Measurements from ENCODE around the gene SLX9. TPM values are rescaled to one million over a fixed set of nuclear protein-coding genes. Genes with fewer than 3 reads are reported as not detected.

SLX9 gene
- total RNA-seq, 2 experiments from 2014 or later: 42.4 to 47.0 TPM

DNA sequence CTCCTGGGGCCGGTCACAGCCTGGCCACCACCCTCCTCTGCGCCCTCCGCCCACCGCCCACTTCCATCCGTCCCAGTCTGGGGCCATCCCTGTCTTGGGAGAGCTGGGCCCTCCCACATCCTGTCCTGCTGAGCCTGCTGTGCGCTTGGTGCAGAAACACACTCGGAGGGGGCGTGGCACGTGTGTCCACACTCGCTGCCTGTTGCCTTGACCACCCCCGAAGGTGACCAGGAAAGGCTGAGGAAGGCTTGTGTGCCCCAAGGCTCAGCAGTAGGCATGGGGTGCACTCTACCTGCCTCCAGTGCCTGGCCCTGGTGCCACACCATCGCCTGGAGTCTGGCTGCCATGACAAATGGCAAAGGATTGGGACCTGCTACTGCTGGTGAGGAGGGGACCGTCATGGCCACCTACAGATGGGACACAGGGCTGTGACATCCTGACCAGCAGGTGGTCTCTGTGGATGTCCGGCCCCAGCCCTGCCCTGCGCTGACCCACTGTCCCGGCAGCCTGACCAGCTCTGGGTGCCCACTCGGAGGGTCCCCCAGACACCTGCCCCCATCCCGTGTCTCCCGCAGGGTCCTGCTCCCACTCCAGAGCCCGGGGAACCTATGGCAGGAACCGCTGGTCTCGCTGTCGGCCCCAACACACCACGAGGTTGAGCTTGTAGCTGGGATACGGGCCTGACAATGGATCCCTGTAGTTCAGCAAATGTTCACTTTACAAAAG is 43.1 kb upstream of the SLX9 start:
- ChIA-PET POLR2A (interaction anchor here (1.0 to 5.3 kb wide), 9 partner anchors 10 to 31 kb away, joined by 3 to 38 read pairs (median 8); partner anchors contain the start of gene PTTG1IP), CTCF (interaction anchor here (0.9 to 2.1 kb wide), 3 partner anchors 14 to 35 kb away, joined by 3 to 8 read pairs (median 3); no protein-coding TSS in a partner anchor)
- Mint-ChIP-seq H3K4me3 (no peak overlapping the region), H3K27ac (no peak overlapping the region), H3K36me3 (ENCODE audit: low read depth) (peaks cover 68% of the 10 kb centered on the region), H3K27me3 (no peaks in the 10 kb centered on the region), H3K4me1 (peaks cover 20% of the 10 kb centered on the region), H3K9me3 (no peaks in the 10 kb centered on the region)
- DNase-seq: no peak

DNA sequence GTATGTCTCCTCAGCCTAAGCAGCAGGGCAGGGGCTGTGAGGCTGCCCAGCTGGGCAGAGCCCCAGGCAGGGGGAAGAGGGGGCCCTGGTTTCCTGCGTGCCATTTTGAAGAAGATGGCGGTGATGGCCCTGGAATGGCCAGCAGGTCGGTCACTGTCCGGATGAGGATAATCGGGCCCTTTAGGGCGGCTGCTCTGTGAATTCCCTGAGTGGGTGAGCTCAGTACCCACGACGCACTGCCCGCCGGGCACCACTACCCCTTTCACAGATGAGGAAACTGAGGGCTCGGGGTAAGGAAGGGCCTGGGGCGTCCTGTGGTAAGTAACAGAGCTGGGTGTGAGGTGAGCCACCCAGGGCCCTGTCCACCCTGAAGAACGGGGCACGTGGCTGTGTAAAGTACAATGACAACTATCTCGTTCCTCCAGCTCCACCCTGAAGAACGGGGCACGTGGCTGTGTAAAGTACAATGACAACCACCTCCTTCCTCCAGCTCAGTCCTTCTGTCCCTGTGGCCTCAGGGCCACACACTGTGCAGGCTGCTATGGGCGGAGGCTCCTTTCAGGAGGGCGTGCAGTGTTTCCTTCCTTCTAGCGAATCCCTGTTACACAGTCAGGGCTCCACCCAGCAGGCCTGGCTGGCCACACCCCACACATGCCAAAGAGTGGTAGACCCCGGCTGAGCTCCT is 42.4 kb upstream of the SLX9 start:
- peak overlapping the region; percentile 48 for H3K27ac Mint-ChIP-seq
- DNase-seq: no peak
- no peak overlapping the region for H3K4me3 Mint-ChIP-seq
- H3K4me1 Mint-ChIP-seq: peaks cover 20% of the 10 kb centered on the region
- H3K9me3 Mint-ChIP-seq: no peaks in the 10 kb centered on the region
- peaks cover 75% of the 10 kb centered on the region for H3K36me3 Mint-ChIP-seq (ENCODE audit: low read depth)
- POLR2A ChIA-PET: interaction anchor here (0.9 to 5.3 kb wide), 11 partner anchors 9 to 42 kb away, joined by 3 to 38 read pairs (median 8); partner anchors contain the start of genes ITGB2, PTTG1IP and SLX9
- no peaks in the 10 kb centered on the region for H3K27me3 Mint-ChIP-seq
- CTCF ChIA-PET: interaction anchor here (1.3 to 2.1 kb wide), 2 partner anchors 13 to 35 kb away, joined by 6 to 8 read pairs; no protein-coding TSS in a partner anchor

DNA sequence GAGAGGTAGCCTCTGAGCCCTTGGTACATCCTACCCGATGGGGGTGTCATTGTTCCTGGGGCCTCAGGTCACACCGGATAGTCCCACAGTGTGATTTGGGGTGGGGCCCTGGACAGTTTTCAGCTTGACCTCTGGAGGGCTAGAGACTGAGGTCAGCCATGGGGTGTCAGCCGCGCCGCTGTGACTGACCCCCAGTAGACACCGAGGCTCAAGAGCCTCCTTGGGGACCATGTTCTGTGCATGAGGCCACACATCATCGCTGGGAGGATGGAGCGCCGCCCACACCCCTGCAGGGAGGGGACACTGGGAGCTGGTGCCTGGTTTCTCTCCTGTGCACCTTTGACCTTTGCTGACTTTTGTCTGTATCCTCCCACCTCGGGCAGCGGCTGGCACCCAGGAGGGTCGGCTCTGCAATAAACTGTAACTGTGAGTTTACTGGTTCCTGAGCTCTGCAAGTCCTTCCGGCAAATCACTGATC is 41.8 kb upstream of the SLX9 start:
- no peak overlapping the region for H3K4me3 Mint-ChIP-seq
- no peaks in the 10 kb centered on the region for H3K9me3 Mint-ChIP-seq
- CTCF ChIA-PET: interaction anchor here (1.3 to 2.1 kb wide), 2 partner anchors 13 to 35 kb away, joined by 6 to 8 read pairs; no protein-coding TSS in a partner anchor
- no peak overlapping the region for H3K27ac Mint-ChIP-seq
- no peak for DNase-seq
- H3K36me3 Mint-ChIP-seq (ENCODE audit: low read depth): peaks cover 75% of the 10 kb centered on the region
- peaks cover 18% of the 10 kb centered on the region for H3K4me1 Mint-ChIP-seq
- no peaks in the 10 kb centered on the region for H3K27me3 Mint-ChIP-seq
- POLR2A ChIA-PET: interaction anchor here (0.9 to 5.3 kb wide), 12 partner anchors 8 to 42 kb away, joined by 3 to 38 read pairs (median 8); partner anchors contain the start of genes ITGB2, PTTG1IP and SLX9

DNA sequence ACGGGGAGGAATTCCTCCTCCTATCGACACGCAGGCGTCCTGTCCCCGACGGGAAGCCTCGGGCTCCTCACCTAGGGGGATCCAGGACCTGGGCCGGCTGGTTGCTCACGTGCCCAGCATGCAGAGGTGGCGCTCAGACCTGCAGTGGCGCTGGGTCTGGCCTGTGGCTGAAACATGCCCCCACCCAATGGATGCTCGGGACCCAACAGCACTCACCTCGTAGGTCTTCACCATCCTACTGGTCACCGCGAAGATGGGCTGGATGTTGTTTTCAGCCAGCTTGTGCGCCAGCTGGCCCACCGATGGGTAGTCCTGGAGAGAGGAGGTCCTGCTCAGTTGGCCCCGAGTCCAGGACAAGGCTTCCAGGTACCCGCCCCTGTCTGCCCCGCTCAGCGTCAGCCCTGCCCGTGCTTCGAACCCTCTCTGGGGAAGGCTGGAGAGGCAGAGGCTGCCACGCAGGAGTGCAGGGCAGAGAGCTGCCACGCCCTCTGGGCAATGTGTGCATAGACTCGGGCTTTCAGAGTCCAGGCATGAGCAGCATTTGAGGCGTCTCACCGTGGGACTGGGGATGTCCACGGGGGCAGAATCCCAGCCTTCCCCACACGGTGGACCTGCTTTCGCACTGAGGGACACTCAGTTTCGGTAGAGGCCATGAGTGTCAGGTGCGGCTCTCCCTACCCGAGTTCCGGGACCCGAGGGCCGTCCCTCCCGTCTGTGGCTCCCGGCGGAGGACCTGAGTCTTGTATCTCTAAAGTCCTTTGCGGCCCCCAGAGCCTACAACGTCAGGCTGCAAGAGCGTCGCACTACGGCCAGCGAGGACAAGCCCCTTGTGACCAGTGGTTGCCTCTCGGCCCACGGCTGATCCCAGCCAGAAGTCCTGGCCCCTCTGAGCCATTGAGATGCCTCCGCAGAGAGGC is 40.7 kb upstream of the SLX9 start:
- no peaks in the 10 kb centered on the region for H3K9me3 Mint-ChIP-seq
- CTCF ChIA-PET: interaction anchor here (1.3 to 2.1 kb wide), 2 partner anchors 12 to 34 kb away, joined by 6 to 8 read pairs; no protein-coding TSS in a partner anchor
- H3K4me3 Mint-ChIP-seq: no peak overlapping the region

DNA sequence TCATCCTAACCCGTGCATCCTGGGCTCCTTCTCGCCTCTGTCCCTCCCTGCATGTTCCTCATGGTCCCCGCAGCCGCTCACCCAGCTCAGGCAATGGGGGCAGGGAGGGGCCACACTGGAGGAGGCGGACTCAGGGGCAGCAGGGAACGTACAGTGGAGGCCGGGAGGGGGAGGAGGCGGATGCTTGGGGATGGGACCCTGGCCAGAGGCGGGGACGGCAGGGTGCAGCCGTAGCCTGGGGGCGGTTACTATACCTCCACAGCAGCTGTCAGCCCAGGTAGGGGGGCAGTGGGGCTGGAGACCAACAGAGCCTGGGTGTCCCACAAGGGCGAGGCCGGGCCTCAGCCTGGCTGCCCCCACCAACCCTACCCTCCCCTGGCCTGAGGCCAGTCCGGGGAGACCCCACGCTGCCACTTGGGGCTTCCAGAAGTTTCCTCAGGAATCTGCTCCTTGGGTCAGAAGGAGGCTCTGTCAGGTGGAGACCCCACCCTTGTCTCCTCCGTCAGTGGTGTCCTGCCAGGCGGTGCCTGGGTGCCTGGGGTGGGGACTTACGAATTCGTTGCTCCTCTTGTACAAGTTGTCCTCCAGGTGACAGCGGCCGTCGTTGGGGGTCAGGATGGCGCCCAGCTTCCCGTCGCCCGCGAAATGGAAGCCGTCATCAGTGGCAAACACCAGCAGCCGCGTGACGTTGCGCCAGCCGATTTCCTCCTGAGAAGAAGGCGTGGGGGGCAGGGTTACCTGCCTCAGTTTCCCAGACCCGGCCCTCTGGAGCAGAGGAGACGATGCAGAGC is 39.9 kb upstream of the SLX9 start:
- ChIA-PET POLR2A (interaction anchor here (0.9 kb wide), 1 partner anchor 27 kb away, joined by 4 read pairs; no protein-coding TSS in a partner anchor), CTCF (no interaction called here)
- peaks cover 15% of the 10 kb centered on the region for H3K4me1 Mint-ChIP-seq
- H3K36me3 Mint-ChIP-seq (ENCODE audit: low read depth): peaks cover 79% of the 10 kb centered on the region
- no peaks in the 10 kb centered on the region for H3K27me3 Mint-ChIP-seq
- no peak overlapping the region for H3K4me3 Mint-ChIP-seq
- peaks cover 2% of the 10 kb centered on the region for H3K9me3 Mint-ChIP-seq
- no peak for DNase-seq
- H3K27ac Mint-ChIP-seq: no peak overlapping the region

More for the DNA sequence above, 40.7 kb upstream of the SLX9 start:
- H3K27me3 Mint-ChIP-seq: no peaks in the 10 kb centered on the region
- POLR2A ChIA-PET: interaction anchor here (1.3 to 5.3 kb wide), 6 partner anchors 7 to 23 kb away, joined by 4 to 38 read pairs (median 9); partner anchors contain the start of gene ITGB2
- peaks cover 75% of the 10 kb centered on the region for H3K36me3 Mint-ChIP-seq (ENCODE audit: low read depth)
- peaks cover 10% of the 10 kb centered on the region for H3K4me1 Mint-ChIP-seq
- no peak overlapping the region for H3K27ac Mint-ChIP-seq
- DNase-seq: no peak

DNA sequence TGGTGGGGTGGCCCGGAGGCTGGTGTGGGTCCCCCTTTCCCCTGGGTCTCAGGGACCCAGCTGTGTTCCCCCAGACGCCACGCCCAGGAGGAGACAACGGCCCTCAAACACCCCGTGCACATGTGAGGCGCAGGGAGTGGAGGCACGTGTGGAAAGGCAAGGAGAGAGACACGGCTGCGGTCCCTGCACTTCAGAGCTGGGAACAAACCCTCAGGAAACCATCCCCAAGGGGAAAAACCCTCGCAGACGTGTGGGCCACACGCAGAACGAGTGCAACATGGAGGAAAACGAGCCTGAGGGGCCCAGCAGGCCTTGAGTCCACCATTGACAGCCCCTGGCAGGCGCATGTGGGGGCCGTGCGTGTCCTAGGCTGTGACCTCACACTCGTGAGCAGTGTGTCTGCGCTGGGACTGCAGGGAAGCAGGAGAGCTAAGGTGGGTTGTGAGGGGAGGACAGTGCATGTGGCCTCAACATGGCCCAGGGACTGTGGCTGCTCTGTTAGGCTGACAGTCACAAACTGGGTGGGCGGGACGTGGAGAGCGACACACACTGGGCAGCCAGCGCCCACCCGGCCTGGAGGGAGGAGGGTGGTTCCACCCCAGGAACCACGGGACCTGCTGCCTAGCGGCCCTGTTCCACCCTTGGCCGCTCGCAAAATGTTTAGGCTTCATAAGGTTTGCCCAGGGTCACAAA is 39.1 kb upstream of the SLX9 start:
- Mint-ChIP-seq H3K27me3 (no peaks in the 10 kb centered on the region), H3K27ac (no peak overlapping the region), H3K36me3 (ENCODE audit: low read depth) (peaks cover 82% of the 10 kb centered on the region), H3K4me1 (peaks cover 15% of the 10 kb centered on the region), H3K9me3 (peaks cover 2% of the 10 kb centered on the region), H3K4me3 (no peak overlapping the region)
- DNase-seq: no peak
- CTCF ChIA-PET: no interaction called here
- POLR2A ChIA-PET: interaction anchor here (0.7 to 0.9 kb wide), 2 partner anchors 11 to 26 kb away, joined by 3 to 4 read pairs; no protein-coding TSS in a partner anchor

DNA sequence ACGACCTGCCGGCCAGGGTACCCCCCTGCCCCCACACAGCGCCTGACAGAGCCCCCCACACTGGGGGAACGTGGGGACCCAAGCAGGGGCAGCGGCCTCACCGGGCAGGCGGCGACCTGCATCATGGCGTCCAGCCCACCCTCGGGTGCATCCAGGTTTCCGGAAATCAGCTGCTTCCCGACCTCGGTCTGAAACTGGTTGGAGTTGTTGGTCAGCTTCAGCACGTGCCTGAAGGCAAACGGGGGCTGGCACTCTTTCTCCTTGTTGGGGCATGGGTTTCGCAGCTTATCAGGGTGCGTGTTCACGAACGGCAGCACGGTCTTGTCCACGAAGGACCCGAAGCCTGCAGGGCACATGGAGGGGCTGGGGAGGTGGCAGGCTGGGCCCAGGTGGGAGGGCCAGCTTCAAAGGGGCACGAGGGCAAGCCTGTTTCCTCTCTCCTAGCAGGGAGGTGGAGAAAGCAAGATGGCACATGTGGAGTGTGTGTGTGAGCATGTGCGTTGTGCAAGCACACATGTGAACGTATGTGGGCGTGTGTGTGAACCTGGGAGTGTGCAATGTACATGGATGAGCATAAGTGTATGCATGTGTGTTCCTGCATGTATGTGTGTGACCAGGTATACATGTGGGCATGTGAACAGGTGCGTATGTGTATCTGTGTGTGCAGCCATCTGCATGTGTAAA is 38.3 kb upstream of the SLX9 start:
- no peak for DNase-seq
- POLR2A ChIA-PET: interaction anchor here (0.7 kb wide), 1 partner anchor 10 kb away, joined by 3 read pairs; no protein-coding TSS in a partner anchor
- H3K27me3 Mint-ChIP-seq: no peaks in the 10 kb centered on the region
- H3K9me3 Mint-ChIP-seq: peaks cover 2% of the 10 kb centered on the region
- no peak overlapping the region for H3K4me3 Mint-ChIP-seq
- H3K36me3 Mint-ChIP-seq (ENCODE audit: low read depth): peaks cover 82% of the 10 kb centered on the region
- CTCF ChIA-PET: no interaction called here
- H3K4me1 Mint-ChIP-seq: peaks cover 17% of the 10 kb centered on the region
- no peak overlapping the region for H3K27ac Mint-ChIP-seq

DNA sequence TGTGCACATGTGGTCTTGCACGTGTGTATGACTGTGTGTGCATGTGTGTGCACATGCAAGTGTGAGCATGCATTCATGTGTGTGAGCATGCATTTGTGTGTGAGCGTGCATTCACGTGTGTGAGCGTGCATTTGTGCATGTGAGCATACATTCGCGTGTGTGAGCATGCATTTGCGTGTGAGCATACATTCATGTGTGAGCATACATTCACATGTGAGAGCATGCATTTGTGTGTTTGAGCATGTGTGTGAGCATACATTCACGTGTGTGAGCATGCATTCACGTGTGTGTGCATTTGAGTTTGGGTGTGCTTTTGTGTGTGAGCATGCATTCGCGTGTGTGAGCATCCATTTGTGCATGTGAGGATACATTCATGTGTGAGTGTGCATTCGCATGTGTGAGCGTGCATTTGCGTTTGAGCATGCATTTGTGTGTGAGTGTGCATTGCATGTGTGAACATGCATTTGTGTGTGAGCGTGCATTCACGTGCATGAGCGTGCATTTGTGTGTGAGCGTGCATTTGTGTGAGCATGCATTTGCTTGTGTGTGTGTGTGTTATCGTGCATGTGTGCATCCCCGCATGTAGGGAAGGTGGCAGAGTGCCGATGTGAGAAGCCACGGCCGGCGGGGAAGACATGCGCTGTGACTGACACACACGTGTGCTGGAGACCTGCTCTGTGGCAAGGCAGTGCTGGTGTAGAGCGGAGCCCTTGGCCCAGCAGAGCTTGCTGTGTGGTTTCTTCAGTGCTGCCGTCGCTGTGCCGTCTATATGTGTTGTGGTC is 37.4 kb upstream of the SLX9 start:
- CTCF ChIA-PET: no interaction called here
- POLR2A ChIA-PET: no interaction called here
- Mint-ChIP-seq H3K9me3 (peaks cover 2% of the 10 kb centered on the region), H3K4me3 (no peak overlapping the region), H3K27ac (no peak overlapping the region), H3K4me1 (peaks cover 19% of the 10 kb centered on the region), H3K27me3 (no peaks in the 10 kb centered on the region), H3K36me3 (ENCODE audit: low read depth) (peaks cover 84% of the 10 kb centered on the region)
- no peak for DNase-seq

DNA sequence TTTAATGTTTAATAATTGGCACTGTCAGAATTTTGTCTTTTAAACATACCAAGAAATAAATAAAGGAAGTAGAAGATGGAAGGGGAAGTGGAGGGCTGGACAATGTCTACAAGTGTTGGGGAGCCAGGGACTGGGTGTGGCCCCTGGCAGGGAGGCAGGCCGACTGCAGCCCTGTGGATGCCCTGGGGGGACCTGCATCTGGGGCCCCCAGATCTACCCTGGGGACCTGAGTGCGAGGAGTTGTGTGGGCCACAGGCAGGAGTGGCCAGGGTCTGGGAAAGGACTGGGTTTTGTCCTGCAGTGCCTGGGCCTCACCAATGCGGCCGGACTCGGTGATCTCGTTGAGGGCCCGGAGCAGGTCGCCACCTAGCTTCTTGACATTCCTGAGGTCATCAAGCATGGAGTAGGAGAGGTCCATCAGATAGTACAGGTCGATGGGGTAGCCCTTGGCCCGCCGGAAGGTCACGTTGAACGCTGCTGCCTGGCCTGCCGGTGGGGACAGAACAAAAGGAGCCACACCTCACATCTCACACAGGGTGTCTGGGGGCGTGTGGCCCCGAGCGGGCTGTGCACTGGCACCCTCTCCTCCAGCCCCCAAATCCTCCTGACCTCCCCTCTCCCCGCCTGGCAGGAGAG is 36.7 kb upstream of the SLX9 start:
- ChIA-PET POLR2A (no interaction called here), CTCF (no interaction called here)
- no peak for DNase-seq
- no peak overlapping the region for H3K4me3 Mint-ChIP-seq
- H3K4me1 Mint-ChIP-seq: peaks cover 16% of the 10 kb centered on the region
- H3K9me3 Mint-ChIP-seq: peaks cover 2% of the 10 kb centered on the region
- H3K27ac Mint-ChIP-seq: no peak overlapping the region
- no peaks in the 10 kb centered on the region for H3K27me3 Mint-ChIP-seq
- H3K36me3 Mint-ChIP-seq (ENCODE audit: low read depth): peaks cover 81% of the 10 kb centered on the region

DNA sequence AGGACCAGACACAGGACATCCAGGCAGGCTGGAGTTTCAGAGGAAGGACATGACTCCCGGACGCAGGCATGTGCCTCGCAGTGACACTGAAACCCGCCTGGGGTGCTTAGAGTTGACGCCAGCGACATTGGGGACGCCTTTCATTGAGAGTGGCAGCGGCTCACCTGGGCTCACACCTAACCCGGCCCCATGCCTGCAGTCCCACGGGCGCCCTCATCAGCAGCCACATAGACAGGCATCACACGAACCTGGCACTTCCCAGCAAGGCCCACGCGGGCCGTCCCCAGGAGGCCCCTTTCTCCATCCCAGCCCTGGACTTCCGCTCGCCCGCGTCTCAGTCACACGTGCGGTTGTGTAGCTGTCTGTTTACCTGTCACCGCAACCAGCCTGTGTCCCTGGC is 36.1 kb upstream of the SLX9 start:
- no peak overlapping the region for H3K4me3 Mint-ChIP-seq
- peaks cover 79% of the 10 kb centered on the region for H3K36me3 Mint-ChIP-seq (ENCODE audit: low read depth)
- peaks cover 2% of the 10 kb centered on the region for H3K9me3 Mint-ChIP-seq
- H3K27ac Mint-ChIP-seq: no peak overlapping the region
- ChIA-PET CTCF (no interaction called here), POLR2A (no interaction called here)
- no peak for DNase-seq
- no peaks in the 10 kb centered on the region for H3K27me3 Mint-ChIP-seq
- peaks cover 15% of the 10 kb centered on the region for H3K4me1 Mint-ChIP-seq

Measured in activated CD4-positive, alpha-beta memory T cell treated with anti-CD3 and anti-CD28 coated beads, Interleukin-2, amount 10 ng/mL, durations not matched to agents 7 days and 5 days (primary cell).